ENCODE results near the gene CCDC181.

DNA sequence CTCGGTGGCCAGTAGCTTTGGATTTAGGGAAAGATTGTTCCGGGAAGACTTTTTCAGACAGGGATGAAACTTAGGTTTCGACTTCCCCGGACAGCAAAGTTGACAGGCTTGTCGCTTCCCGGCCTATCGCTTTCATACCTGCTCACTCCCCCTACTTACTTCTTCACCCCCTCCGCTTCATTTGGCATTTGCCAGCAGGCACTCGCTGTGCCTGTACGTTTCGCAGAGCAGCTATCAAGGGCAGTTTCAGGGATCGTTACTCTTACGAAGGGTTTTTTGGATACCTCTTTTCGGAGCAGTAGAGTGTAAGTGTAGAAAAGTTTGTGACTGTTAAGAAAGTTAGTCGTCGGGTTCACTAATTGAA, 58.9 kb downstream of the CCDC181 start:
- TF ChIP-seq CTCF (IDR thresholded peaks at IDR 0.05) (no peak), RFX5 (IDR thresholded peaks at IDR 0.05; ENCODE audit: low read length) (no peak), POLR2AphosphoS5 (IDR thresholded peaks at IDR 0.05; ENCODE audit: low read depth, low read length) (no peak), MAX (IDR thresholded peaks at IDR 0.05; ENCODE audit: low read depth) (no peak), CHD2 (IDR thresholded peaks at IDR 0.05; ENCODE audit: low read length, partially characterized antibody) (no peak), YY1 (IDR thresholded peaks at IDR 0.05; ENCODE audit: low read depth) (no peak), USF1 (IDR thresholded peaks at IDR 0.05; ENCODE audit: borderline replicate concordance, low read depth) (no peak), SIN3A (IDR thresholded peaks at IDR 0.05; ENCODE audit: borderline replicate concordance, low read depth, low read length) (no peak)

Measured in SK-N-SH (cell line).